ENCODE measurements around the gene CHKA. TPM values are rescaled to one million over a fixed set of nuclear protein-coding genes. Genes with fewer than 3 reads are reported as not detected.
A peak's percentile ranks its signal among the peaks of the same experiment; 100 is the strongest.

CHKA gene
- total and polyA plus RNA-seq, 9 of the 15 experiments (the other 6 are each of a cell fraction or from before 2014, with no cell fraction given) = 3.6 to 37.0 (median 30.2) TPM

DNA sequence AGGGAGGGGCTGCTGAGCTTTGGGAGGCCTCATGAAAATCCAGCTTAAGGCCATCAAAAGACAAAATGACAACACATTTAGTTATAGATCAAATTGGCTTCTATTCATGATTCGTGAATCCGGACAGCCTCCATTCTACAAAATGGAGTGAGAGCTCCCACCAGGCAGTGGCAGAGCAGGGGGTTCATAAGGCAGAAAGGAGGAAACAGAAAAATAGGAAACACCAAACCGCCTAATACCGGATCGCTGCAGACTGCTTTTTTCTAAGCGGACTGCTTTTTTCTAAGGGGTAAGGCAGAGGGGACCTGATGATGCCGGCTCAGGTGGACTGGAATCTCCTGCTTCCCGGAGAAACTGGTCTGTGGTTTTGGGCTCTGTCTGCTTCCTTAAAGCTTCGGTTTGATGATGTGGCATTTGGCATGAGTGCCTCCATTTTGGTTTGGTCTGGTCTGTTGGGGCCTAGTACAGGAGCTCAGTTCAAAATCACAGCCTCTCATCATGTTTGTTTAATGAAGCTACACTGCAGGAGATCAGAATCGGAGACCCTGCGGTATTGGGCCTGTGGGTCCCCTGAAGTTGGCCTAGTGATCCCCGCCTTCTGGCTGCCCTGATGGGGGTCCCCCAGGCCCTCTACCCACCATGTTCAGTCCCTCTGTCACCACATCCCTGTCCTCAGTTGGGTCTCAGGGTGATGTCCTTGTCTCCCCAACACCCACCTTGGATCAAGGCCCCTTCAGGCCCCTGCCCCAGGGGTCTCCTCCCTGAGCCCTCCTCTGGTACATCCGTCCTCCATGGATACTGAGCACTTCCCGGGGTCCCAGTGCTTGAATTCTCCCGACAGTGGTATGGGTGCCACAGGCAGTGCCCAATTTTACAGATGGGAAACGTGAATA lies 109.9 kb downstream of the CHKA start (continued):
- TF ChIP-seq, protein P1, sequence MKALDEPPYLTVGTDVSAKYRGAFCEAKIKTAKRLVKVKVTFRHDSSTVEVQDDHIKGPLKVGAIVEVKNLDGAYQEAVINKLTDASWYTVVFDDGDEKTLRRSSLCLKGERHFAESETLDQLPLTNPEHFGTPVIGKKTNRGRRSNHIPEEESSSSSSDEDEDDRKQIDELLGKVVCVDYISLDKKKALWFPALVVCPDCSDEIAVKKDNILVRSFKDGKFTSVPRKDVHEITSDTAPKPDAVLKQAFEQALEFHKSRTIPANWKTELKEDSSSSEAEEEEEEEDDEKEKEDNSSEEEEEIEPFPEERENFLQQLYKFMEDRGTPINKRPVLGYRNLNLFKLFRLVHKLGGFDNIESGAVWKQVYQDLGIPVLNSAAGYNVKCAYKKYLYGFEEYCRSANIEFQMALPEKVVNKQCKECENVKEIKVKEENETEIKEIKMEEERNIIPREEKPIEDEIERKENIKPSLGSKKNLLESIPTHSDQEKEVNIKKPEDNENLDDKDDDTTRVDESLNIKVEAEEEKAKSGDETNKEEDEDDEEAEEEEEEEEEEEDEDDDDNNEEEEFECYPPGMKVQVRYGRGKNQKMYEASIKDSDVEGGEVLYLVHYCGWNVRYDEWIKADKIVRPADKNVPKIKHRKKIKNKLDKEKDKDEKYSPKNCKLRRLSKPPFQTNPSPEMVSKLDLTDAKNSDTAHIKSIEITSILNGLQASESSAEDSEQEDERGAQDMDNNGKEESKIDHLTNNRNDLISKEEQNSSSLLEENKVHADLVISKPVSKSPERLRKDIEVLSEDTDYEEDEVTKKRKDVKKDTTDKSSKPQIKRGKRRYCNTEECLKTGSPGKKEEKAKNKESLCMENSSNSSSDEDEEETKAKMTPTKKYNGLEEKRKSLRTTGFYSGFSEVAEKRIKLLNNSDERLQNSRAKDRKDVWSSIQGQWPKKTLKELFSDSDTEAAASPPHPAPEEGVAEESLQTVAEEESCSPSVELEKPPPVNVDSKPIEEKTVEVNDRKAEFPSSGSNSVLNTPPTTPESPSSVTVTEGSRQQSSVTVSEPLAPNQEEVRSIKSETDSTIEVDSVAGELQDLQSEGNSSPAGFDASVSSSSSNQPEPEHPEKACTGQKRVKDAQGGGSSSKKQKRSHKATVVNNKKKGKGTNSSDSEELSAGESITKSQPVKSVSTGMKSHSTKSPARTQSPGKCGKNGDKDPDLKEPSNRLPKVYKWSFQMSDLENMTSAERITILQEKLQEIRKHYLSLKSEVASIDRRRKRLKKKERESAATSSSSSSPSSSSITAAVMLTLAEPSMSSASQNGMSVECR (CRISPR knock-in tag; IDR thresholded peaks at IDR 0.05) = no peak
- TF ChIP-seq MCM7 (IDR thresholded peaks at IDR 0.05) (no peak), SMAD4 (CRISPR knock-in tag; conservative IDR thresholded peaks at IDR 0.05) (peak; percentile 78), ZNF785 (CRISPR knock-in tag; IDR thresholded peaks at IDR 0.05) (no peak), SP2 (IDR thresholded peaks at IDR 0.05; ENCODE audit: extremely low read depth, low read depth, low read length, poor library complexity, severe bottlenecking) (no peak), U2AF2 (optimal IDR thresholded peaks at IDR 0.05; ENCODE audit: low read depth, low read length) (no peak), ILK (tag; IDR thresholded peaks at IDR 0.05; ENCODE audit: borderline replicate concordance, low read depth) (no peak), GABPA (tag; conservative IDR thresholded peaks at IDR 0.05; ENCODE audit: low read depth) (no peak), SETDB1 (IDR thresholded peaks at IDR 0.05; ENCODE audit: low read length) (no peak), NONO (IDR thresholded peaks at IDR 0.05; ENCODE audit: low read depth in 2 of 2, low read length in 1 of 2) (no peak), ARID2 (IDR thresholded peaks at IDR 0.05) (no peak), PHF8 (IDR thresholded peaks at IDR 0.05; ENCODE audit: borderline replicate concordance, low read length) (no peak)
- TF ChIP-seq, protein P2, sequence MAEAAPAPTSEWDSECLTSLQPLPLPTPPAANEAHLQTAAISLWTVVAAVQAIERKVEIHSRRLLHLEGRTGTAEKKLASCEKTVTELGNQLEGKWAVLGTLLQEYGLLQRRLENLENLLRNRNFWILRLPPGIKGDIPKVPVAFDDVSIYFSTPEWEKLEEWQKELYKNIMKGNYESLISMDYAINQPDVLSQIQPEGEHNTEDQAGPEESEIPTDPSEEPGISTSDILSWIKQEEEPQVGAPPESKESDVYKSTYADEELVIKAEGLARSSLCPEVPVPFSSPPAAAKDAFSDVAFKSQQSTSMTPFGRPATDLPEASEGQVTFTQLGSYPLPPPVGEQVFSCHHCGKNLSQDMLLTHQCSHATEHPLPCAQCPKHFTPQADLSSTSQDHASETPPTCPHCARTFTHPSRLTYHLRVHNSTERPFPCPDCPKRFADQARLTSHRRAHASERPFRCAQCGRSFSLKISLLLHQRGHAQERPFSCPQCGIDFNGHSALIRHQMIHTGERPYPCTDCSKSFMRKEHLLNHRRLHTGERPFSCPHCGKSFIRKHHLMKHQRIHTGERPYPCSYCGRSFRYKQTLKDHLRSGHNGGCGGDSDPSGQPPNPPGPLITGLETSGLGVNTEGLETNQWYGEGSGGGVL (CRISPR knock-in tag; IDR thresholded peaks at IDR 0.05) = no peak
- TF ChIP-seq, protein P3, sequence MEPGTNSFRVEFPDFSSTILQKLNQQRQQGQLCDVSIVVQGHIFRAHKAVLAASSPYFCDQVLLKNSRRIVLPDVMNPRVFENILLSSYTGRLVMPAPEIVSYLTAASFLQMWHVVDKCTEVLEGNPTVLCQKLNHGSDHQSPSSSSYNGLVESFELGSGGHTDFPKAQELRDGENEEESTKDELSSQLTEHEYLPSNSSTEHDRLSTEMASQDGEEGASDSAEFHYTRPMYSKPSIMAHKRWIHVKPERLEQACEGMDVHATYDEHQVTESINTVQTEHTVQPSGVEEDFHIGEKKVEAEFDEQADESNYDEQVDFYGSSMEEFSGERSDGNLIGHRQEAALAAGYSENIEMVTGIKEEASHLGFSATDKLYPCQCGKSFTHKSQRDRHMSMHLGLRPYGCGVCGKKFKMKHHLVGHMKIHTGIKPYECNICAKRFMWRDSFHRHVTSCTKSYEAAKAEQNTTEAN (CRISPR knock-in tag; IDR thresholded peaks at IDR 0.05) = no peak
